HG03354 (cell line): ENCODE results near the gene LRBA.
"Not testable (repeated sequence)": the region's sequence is repeated elsewhere in the genome, so short reads cannot be mapped to it uniquely, and the experiment has no call there.

Experiments used
- ATAC-seq: cut with Tn5 transposase; IDR thresholded peaks from one replicate; pipeline ENCODE4 v1.9.1; 2021; ENCODE audit warnings: mild to moderate bottlenecking; ENCODE audit not compliant: unreplicated experiment, poor library complexity, severe bottlenecking

LRBA gene

GRCh38 chr4:150982557-150983233 lies 32.4 kb downstream of the LRBA start:
- ATAC-seq, result no peak

- ATAC-seq, result no peak
These were observed 36.1 kb downstream of the LRBA start for GRCh38 chr4:150978738-150979575.

- no peak for ATAC-seq
These were observed 38.5 kb downstream of the LRBA start for GRCh38 chr4:150976478-150977118.

GRCh38 chr4:150974750-150975149 lies 40.3 kb downstream of the LRBA start:
- peak; percentile 76 for ATAC-seq

- peak; percentile 7 for ATAC-seq
These were observed 40.8 kb downstream of the LRBA start for GRCh38 chr4:150974252-150974640.

- peak; percentile 9 for ATAC-seq
These were observed 41.3 kb downstream of the LRBA start for GRCh38 chr4:150973626-150974251.

GRCh38 chr4:150972592-150972991 lies 42.5 kb downstream of the LRBA start:
- no peak for ATAC-seq

GRCh38 chr4:150971901-150972300 lies 43.2 kb downstream of the LRBA start:
- ATAC-seq, result no peak

GRCh38 chr4:150970685-150971151 lies 44.4 kb downstream of the LRBA start:
- peak; percentile 51 for ATAC-seq

- ATAC-seq, result no peak
These were observed 50.3 kb downstream of the LRBA start for GRCh38 chr4:150964754-150965153.

GRCh38 chr4:150963602-150964345 lies 51.3 kb downstream of the LRBA start:
- ATAC-seq, result not testable (repeated sequence)

GRCh38 chr4:150962245-150962644 lies 52.8 kb downstream of the LRBA start:
- peak; percentile 64 for ATAC-seq

- no peak for ATAC-seq
These were observed 53.5 kb downstream of the LRBA start for GRCh38 chr4:150961566-150961965.

GRCh38 chr4:150960818-150961217 lies 54.3 kb downstream of the LRBA start:
- ATAC-seq, result peak; percentile 68

- no peak for ATAC-seq
These were observed 55.0 kb downstream of the LRBA start for GRCh38 chr4:150960079-150960478.

GRCh38 chr4:150957981-150958380 lies 57.1 kb downstream of the LRBA start:
- not testable (repeated sequence) for ATAC-seq

- ATAC-seq, result not testable (repeated sequence)
These were observed 58.0 kb downstream of the LRBA start for GRCh38 chr4:150957095-150957494.

GRCh38 chr4:150953916-150954315 lies 61.2 kb downstream of the LRBA start:
- not testable (repeated sequence) for ATAC-seq

GRCh38 chr4:150952167-150952845 lies 62.8 kb downstream of the LRBA start:
- no peak for ATAC-seq
